Mammary epithelial cell (primary cell): Measurements from ENCODE around the gene SLC18B1.

Source experiments
- EZH2 ChIP-seq: IDR thresholded peaks from 2 replicates; pipeline ENCODE4 v1.6.1; 2012; ENCODE audit warnings: low read length, inconsistent platforms, borderline replicate concordance
- TF ChIP-seq, protein P1 (sequence below), 2 donors: IDR thresholded peaks in 1 of 2; conservative IDR thresholded peaks in 1 of 2; 2 replicates each; pipeline ENCODE4 v1.5.1; 2011 to 2012; ENCODE audit warnings: inconsistent platforms in 2 of 2, low read length in 2 of 2, mild to moderate bottlenecking in 2 of 2, control low read depth in 1 of 2, low read depth in 1 of 2; ENCODE audit not compliant: insufficient read depth in 1 of 2; ENCODE audit errors: extremely low read depth in 1 of 2

DNA sequence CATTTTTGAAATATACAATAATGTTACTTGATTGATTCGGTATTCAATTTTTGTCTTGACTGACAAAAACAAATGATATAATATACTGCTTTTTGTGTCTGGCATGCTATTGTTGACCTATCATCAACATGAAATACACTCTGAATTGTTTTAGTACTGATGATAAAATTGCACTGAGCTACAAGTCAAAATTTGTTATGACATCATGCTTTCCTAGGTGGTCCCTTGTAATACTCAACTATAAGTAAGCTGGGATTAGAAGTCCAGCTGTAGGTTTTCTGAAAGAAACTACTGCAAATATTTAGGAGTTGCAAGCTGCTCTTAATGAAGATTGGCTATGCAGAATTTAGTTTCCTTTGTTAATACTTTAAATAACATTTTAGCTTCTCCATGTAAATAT lies 32.9 kb downstream of the SLC18B1 start:
- TF ChIP-seq, protein P1, sequence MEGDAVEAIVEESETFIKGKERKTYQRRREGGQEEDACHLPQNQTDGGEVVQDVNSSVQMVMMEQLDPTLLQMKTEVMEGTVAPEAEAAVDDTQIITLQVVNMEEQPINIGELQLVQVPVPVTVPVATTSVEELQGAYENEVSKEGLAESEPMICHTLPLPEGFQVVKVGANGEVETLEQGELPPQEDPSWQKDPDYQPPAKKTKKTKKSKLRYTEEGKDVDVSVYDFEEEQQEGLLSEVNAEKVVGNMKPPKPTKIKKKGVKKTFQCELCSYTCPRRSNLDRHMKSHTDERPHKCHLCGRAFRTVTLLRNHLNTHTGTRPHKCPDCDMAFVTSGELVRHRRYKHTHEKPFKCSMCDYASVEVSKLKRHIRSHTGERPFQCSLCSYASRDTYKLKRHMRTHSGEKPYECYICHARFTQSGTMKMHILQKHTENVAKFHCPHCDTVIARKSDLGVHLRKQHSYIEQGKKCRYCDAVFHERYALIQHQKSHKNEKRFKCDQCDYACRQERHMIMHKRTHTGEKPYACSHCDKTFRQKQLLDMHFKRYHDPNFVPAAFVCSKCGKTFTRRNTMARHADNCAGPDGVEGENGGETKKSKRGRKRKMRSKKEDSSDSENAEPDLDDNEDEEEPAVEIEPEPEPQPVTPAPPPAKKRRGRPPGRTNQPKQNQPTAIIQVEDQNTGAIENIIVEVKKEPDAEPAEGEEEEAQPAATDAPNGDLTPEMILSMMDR (conservative IDR thresholded peaks at IDR 0.05 in 1 of 2, IDR thresholded peaks at IDR 0.05 in 1 of 2; ENCODE audit: extremely low read depth in 1 of 2, insufficient read depth in 1 of 2, low read depth in 1 of 2, low read length in 2 of 2) = no peak
- no peak for TF ChIP-seq EZH2
